Right kidney (tissue), 1 donor: Measurements from ENCODE around the gene ABCC3.

ENCODE experiments used
- DNase-seq: peaks from one replicate; pipeline ENCODE4 v3.0.0-alpha.2; 2016

The ABCC3 gene

DNA sequence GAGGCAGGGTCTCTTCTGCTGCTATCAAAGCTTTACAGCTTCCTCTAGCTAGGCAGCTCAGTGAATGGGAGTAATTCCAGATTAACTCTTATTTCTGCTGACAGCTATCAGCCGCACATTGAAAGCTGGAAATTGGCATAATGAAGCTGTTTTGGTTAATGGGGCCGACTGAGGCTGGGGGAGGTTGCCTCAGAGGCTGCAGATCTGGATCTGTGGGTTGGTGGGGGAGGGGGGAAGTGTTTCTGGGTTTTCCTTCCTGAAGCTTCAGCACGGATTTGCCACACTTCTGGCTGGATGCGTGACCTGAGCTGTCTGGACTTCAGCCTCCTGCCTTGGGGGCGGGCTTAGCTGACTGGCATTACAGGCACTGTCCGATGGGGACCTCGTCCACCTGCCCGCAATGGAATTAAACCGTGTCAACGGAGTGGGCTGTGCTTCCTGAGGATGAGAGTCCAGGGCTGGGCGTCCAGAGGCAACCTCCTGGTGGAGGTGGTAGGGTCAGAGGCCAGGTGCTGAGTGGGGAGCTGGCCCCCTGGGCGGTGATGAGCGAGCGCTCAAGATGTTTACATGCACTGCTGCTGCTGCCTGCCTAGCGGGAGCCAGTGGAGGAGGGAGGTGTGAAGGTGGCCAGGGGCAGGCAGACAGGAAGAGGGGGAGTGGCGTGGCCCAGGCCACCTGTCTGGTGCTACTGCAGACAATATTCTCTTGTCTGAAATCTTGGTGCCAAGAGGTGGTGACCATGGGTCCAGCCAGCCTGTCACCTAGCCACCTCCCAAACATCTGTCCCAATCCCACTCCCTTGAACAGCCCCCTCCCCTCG, 6.7 kb upstream of the ABCC3 start:
- peak; percentile 68 for DNase-seq

DNA sequence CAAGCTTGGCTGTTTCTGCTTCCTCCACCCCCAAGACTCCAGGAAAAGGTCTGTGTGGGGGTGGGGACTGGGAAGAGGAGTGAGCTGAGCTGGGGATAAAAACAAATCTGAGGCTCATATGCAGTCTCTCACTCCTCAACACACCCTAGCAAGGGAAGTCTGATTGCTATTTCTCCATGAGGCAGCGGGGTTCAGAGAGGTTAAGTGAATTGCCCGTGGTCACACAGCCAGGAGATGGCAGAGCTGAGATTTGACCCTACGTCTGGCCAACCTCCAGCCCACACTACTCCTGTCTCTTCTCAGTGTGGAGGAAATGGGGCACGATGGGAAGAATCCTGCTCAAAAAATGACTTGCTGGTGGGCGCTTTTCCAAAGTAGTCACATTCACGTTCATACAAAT, 4.8 kb upstream of the ABCC3 start:
- DNase-seq: no peak

DNA sequence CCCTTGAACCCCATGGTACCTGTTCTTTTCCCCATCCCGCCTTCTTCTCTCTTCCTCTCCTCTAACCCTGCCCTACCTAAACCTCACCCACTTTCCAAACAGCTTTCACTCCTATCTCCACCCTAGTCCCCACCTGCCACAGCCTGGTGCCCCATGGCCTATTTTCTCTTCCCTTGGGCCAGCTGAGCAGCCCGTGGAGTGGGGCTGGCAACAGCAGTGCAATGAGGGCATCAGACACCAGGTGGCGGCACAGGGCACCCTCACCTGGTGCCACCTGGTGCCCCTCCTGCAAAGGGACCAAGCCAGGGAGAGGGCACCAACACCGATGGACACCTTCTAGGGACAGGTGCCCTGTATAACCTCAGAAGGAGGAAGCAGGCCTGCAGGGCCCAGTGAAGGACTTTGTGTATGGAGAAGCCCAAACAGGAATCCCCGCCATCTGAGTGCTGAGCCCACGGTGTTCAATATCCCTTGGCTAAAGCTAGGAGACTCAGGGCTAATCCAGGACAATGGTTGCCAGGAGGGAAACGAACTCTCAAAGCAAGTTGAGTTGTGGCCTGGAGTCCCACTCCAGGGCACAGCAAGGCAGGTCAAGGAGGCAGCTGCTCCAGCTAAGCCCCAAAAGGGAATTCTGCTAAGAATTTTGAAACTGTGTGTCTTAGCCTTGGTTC, 4.0 kb upstream of the ABCC3 start:
- peak; percentile 65 for DNase-seq

- no peak for DNase-seq
Observed at GRCh38 chr17:50631195-50631907, 3.3 kb upstream of the ABCC3 start.

DNA sequence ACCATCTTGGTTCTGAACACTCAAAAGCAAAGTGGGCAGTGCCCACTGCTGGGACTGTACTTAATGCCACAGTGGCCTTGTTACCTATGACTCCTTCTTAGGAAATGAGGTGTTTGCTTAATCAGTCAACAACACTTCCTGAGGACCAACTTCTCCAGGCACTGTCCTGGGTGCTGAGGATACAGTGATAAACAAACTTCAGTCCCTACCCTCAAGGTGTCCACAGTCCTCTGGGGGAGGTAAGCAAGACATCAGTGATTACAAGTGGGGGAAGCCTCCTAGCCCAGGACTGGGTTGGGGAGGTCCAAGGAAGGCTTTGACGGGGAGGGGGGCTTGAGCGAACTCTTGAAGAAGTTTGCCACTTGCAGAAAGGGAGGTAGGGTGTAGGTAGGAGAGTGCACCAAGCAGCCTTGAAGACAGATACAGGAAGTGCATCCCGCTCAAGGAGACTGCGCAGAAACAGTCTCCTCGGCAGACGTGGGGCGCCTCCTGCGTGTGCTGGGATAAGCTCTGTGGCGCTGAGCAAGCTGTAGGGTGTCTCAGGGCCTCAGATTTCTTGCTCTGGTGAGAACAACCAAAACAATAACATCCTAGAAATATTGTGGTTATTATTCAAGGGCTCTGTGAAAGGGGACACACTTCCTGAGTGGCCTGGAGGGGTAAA, 2.6 kb upstream of the ABCC3 start:
- no peak for DNase-seq

DNA sequence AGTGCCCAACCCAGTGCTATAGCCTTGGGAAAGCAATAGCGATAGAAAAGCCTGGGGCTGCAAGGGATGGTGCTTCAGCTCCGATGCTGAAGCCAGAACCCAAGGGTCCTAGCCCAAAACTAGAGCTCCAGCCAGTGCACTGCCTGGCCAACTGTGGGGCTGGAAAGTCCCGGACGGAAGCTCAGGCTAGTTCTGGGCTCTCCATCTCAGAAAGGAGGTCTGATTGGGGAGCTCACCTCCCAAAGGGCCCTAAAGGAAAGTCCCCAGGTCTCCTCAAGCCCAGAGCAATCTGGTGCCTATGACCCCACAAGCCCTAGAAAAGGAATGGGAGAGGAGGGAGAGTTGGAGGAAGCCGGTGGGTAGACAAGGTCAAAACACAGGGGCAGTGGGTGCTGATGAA, 2.0 kb upstream of the ABCC3 start:
- DNase-seq: no peak

- DNase-seq: no peak
Observed at GRCh38 chr17:50633683-50634082, 998 bp upstream of the ABCC3 start.

- peak; percentile 69 for DNase-seq
Observed at GRCh38 chr17:50634915-50635731, 442 bp downstream of the ABCC3 start.

DNA sequence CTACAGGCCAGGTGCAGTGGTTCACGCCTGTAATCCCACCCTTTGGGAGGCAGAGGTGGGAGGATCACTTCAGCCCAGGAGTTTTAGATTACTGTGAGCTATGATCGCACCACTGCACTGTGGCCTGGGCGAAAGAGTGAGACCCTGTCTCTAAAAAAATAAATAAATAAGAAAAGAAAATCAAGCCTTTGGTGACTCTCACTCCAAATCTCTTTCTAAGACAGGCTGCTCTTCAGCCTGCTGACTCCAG, 976 bp downstream of the ABCC3 start:
- no peak for DNase-seq

- DNase-seq: no peak
Observed at GRCh38 chr17:50635982-50636803, 1.5 kb downstream of the ABCC3 start.

- DNase-seq: no peak
Observed at GRCh38 chr17:50636804-50637195, 2.1 kb downstream of the ABCC3 start.

DNA sequence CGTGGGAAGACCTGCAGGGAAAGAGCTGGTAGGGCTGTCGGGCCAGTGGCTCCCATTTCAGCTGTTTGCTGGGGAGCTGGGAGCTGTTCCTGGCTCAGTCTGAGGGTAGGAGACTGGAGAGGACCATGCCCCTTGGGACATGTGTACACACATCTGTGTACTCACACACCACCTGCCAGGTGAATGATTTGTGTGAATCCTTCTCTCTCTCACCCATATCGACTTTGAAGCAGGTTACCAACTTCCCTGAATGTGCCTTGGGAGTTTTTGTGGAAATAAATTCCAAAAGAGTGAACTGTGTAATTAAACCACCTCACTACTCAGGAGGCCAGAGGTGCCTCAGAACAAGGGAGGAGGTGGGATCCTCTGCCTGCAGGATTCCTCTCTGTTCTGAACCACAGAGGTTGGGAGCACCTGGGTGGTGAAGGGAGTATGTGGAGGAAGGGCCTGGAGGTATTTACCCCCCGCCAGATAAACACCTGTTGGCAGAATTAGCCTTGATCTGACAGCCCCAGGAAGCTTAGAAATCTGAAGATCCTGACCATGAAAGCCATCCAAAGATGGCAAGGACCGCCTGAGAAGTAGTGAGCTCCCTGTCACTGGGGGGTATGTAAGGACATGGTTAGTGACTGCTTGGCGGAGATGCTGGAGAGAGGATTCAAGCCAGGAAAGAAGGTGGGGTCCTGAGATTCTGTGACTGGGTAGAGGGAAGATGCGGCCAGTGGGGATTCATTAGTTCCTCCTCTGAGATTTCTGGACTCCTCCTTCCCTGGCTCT, 3.3 kb downstream of the ABCC3 start:
- no peak for DNase-seq

GRCh38 chr17:50638606-50638965, 3.9 kb downstream of the ABCC3 start:
- DNase-seq: no peak

DNA sequence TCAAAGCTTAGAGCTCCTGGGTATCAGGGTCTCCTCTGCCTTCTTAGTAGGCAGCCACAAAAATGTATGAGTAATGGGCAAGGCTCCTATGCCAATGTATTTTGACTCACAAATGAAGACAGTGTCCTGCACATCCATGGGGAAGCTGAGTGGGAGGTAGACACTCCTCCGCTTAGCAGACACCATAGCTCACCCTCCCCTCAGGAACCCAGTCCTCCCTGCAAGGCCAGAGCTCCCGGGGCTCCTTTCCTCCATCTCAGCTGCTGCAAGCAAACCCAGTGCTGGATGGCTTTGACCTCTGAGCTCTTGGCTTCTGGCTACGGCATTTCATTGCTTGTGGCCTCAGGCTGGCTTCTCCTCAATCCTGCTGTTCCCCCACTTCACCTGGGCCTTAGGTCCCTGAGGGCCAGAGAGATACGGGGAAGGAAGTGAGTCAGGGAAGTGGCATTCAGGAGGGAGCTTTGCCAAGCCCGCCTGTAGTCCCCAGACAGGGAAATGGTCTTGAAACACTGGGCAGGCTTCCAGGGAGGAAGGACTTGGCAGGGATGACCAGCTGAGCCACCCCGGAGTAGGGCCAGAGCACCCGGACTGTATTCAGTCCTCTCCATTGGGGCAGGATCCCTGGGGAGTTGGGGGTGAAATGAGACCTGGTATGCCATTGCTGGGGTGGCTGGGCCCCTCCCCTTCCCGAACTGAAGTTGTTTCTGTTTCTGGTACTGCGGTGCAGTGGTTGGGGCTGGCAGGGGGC, 4.5 kb downstream of the ABCC3 start:
- DNase-seq: no peak

DNA sequence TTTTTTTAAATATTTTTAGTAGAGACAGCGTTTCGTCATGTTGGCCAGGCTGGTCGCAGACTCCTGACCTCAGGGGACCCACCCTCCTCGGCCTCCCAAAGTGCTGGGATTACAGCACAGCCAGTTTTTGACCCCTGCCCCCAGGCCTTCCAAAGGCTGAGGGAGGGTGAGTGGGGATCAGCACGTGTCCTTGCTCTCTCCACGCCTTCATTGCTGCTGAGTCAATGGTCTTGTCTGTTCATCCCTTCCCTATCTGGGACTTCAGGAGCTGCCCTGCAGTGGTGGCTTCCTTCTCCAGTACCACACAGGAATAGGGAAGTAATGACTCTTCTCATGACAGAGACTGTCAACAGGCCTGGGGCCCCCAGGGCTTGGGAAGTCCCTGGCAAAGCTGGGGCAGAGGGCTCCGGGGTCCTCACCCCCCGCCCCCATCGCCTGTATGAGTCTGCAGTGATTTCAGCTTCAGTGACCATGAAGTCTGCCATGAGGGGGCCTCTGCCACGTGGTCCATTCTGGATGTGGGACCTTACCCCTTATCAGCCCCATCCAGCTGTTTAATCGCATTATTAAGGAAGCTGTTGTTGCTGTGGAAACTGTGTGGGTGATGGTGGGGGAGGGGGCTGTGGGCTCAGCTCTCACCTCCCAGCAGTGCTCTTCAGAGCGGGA, 6.1 kb downstream of the ABCC3 start:
- no peak for DNase-seq

- no peak for DNase-seq
Observed at GRCh38 chr17:50641357-50641756, 6.7 kb downstream of the ABCC3 start.

DNA sequence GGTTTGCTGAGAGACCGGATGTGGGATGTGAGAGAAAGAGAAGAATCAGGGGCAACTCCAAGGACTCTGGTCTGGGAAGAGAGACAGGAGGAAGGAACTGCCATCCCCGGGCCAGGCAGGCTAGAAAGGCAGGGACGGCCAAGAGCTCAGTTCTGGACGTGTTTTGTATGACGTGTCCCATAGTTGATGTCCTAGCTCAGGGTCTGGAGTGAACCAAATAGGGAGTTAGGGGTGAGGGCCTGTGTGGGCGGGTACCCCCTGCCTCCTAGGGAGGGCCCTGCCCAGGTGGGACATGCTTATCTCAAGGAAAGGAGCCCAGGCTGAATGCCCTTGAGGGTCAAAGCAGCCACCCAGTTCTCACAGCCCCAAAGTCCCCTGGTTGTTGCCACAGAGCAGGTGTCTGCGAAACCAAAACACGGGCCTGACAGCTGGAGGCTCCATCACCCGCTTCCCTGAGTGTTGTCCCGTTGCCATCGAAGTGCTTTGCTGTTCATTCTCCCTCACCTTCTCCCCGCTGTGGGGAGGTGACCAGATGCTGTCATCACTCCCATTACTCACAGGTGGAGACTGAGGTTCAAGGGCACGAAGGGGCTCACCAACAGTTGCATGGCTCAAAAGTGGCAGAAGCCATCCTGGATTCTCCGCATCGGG, 7.5 kb downstream of the ABCC3 start:
- DNase-seq: no peak
